ENCODE data around the gene WDR45. TPM values are rescaled to one million over a fixed set of nuclear protein-coding genes. Genes with fewer than 3 reads are reported as not detected.

WDR45 gene
- total RNA-seq, 1 experiment from 2014 or later, result 33.6 TPM

- Histone ChIP-seq H3K27me3 (ENCODE audit: control insufficient read depth, insufficient read depth, low read length) (no peaks in the 10 kb centered on the region), H3K4me3 (ENCODE audit: insufficient read depth, low read depth, low read length) (peak overlapping the region; percentile 67), H3K36me3 (replicated peaks; ENCODE audit: control insufficient read depth, insufficient read depth, low read length) (no peaks in the 10 kb centered on the region)
- peak; percentile 70 for DNase-seq
Observed at GRCh38 chrX:49101629-49101984, 21.9 kb upstream of the WDR45 start.

GRCh38 chrX:49100704-49101628, 21.3 kb upstream of the WDR45 start:
- Histone ChIP-seq H3K27me3 (ENCODE audit: control insufficient read depth, insufficient read depth, low read length) (no peaks in the 10 kb centered on the region), H3K4me3 (ENCODE audit: insufficient read depth, low read depth, low read length) (peak overlapping the region; percentile 75), H3K36me3 (replicated peaks; ENCODE audit: control insufficient read depth, insufficient read depth, low read length) (no peaks in the 10 kb centered on the region)
- peak; percentile 99 for DNase-seq

- Histone ChIP-seq H3K27me3 (ENCODE audit: control insufficient read depth, insufficient read depth, low read length) (no peaks in the 10 kb centered on the region), H3K36me3 (replicated peaks; ENCODE audit: control insufficient read depth, insufficient read depth, low read length) (no peaks in the 10 kb centered on the region), H3K4me3 (ENCODE audit: insufficient read depth, low read depth, low read length) (no peak overlapping the region)
- DNase-seq, result no peak
Observed at GRCh38 chrX:49096419-49096818, 16.7 kb upstream of the WDR45 start.

GRCh38 chrX:49089553-49089952, 9.9 kb upstream of the WDR45 start:
- no peaks in the 10 kb centered on the region for H3K36me3 ChIP-seq (replicated peaks; ENCODE audit: control insufficient read depth, insufficient read depth, low read length)
- no peak overlapping the region for H3K4me3 ChIP-seq (ENCODE audit: insufficient read depth, low read depth, low read length)
- H3K27me3 ChIP-seq (ENCODE audit: control insufficient read depth, insufficient read depth, low read length), result no peaks in the 10 kb centered on the region
- DNase-seq, result no peak

- no peak overlapping the region for H3K4me3 ChIP-seq (ENCODE audit: insufficient read depth, low read depth, low read length)
- no peak for DNase-seq
- H3K27me3 ChIP-seq (ENCODE audit: control insufficient read depth, insufficient read depth, low read length), result no peaks in the 10 kb centered on the region
- H3K36me3 ChIP-seq (replicated peaks; ENCODE audit: control insufficient read depth, insufficient read depth, low read length), result no peaks in the 10 kb centered on the region
Observed at GRCh38 chrX:49082271-49082871, 2.7 kb upstream of the WDR45 start.

- DNase-seq, result no peak
- no peaks in the 10 kb centered on the region for H3K27me3 ChIP-seq (ENCODE audit: control insufficient read depth, insufficient read depth, low read length)
- no peak overlapping the region for H3K4me3 ChIP-seq (ENCODE audit: insufficient read depth, low read depth, low read length)
- no peaks in the 10 kb centered on the region; the same call in 1 of the 2 replicates for H3K36me3 ChIP-seq (replicated peaks; ENCODE audit: control insufficient read depth, insufficient read depth, low read length)
Observed at GRCh38 chrX:49077941-49078340, 1.7 kb downstream of the WDR45 start.

GRCh38 chrX:49075347-49075746, 4.3 kb downstream of the WDR45 start:
- Histone ChIP-seq H3K36me3 (replicated peaks; ENCODE audit: control insufficient read depth, insufficient read depth, low read length) (no peaks in the 10 kb centered on the region; the same call in 1 of the 2 replicates), H3K27me3 (ENCODE audit: control insufficient read depth, insufficient read depth, low read length) (no peaks in the 10 kb centered on the region; the same call in 1 of the 2 replicates), H3K4me3 (ENCODE audit: insufficient read depth, low read depth, low read length) (no peak overlapping the region)
- peak; percentile 77 for DNase-seq

- DNase-seq, result peak; percentile 96
- no peaks in the 10 kb centered on the region; the same call in 1 of the 2 replicates for H3K27me3 ChIP-seq (ENCODE audit: control insufficient read depth, insufficient read depth, low read length)
- H3K36me3 ChIP-seq (replicated peaks; ENCODE audit: control insufficient read depth, insufficient read depth, low read length), result no peaks in the 10 kb centered on the region; the same call in 1 of the 2 replicates
- peak within 1 kb of the TSS; percentile 60 for H3K4me3 ChIP-seq (ENCODE audit: insufficient read depth, low read depth, low read length)
Observed at GRCh38 chrX:49073601-49074575, 5.8 kb downstream of the WDR45 start, which contains the start of gene PRAF2. TSS of gene PRAF2 (minus strand) at chrX:49074002. CDS start at chrX:49073987, 15 bp downstream.

GRCh38 chrX:49072712-49073095, 7.0 kb downstream of the WDR45 start:
- Histone ChIP-seq H3K27me3 (ENCODE audit: control insufficient read depth, insufficient read depth, low read length) (no peaks in the 10 kb centered on the region; the same call in 1 of the 2 replicates), H3K4me3 (ENCODE audit: insufficient read depth, low read depth, low read length) (peak overlapping the region; percentile 60), H3K36me3 (replicated peaks; ENCODE audit: control insufficient read depth, insufficient read depth, low read length) (no peaks in the 10 kb centered on the region; the same call in none of the 2 replicates)
- DNase-seq, result peak; percentile 70

- no peaks in the 10 kb centered on the region; the same call in none of the 2 replicates for H3K36me3 ChIP-seq (replicated peaks; ENCODE audit: control insufficient read depth, insufficient read depth, low read length)
- no peaks in the 10 kb centered on the region; the same call in 1 of the 2 replicates for H3K27me3 ChIP-seq (ENCODE audit: control insufficient read depth, insufficient read depth, low read length)
- peak; percentile 93 for DNase-seq
- H3K4me3 ChIP-seq (ENCODE audit: insufficient read depth, low read depth, low read length), result peak overlapping the region; percentile 60
Observed at GRCh38 chrX:49071877-49072711, 7.6 kb downstream of the WDR45 start.

GRCh38 chrX:49070988-49071387, 8.7 kb downstream of the WDR45 start:
- Histone ChIP-seq H3K27me3 (ENCODE audit: control insufficient read depth, insufficient read depth, low read length) (no peaks in the 10 kb centered on the region; the same call in 1 of the 2 replicates), H3K4me3 (ENCODE audit: insufficient read depth, low read depth, low read length) (no peak overlapping the region), H3K36me3 (replicated peaks; ENCODE audit: control insufficient read depth, insufficient read depth, low read length) (no peaks in the 10 kb centered on the region; the same call in 1 of the 2 replicates)
- peak; percentile 39 for DNase-seq

GRCh38 chrX:49069038-49069437, 10.6 kb downstream of the WDR45 start:
- Histone ChIP-seq H3K4me3 (ENCODE audit: insufficient read depth, low read depth, low read length) (no peak overlapping the region), H3K36me3 (replicated peaks; ENCODE audit: control insufficient read depth, insufficient read depth, low read length) (no peaks in the 10 kb centered on the region; the same call in 1 of the 2 replicates), H3K27me3 (ENCODE audit: control insufficient read depth, insufficient read depth, low read length) (no peaks in the 10 kb centered on the region; the same call in 1 of the 2 replicates)
- peak; percentile 45 for DNase-seq

Measured in H7 (cell line).